ENCODE results near the gene ATP2B1. TPM values are rescaled to one million over a fixed set of nuclear protein-coding genes. Genes with fewer than 3 reads are reported as not detected.

ATP2B1 gene
- total and polyA plus RNA-seq, 2 of the 13 experiments (the other 11 are each of a cell fraction or from before 2014, with no cell fraction given): 12.1 to 60.2 TPM

DNA sequence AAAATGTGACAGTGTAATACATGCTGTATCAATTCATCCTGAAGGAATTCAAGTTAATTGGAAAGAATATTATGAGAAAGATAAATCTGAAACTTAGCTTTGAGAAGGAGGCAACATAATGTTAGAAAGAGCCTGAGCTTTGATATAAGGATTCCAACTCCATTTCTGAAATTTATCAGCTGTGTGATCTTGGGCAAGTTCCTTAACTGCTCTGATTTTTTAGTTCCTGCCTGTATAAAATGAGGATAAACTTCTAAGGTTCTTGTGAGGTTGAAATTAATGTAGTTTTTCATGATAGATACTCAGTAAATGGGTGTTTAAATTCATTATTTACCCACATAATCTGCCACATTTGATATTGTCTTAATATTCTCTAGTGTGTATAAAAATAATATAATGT is 14.6 kb upstream of the ATP2B1 start (continued):
- TF ChIP-seq, protein P1, sequence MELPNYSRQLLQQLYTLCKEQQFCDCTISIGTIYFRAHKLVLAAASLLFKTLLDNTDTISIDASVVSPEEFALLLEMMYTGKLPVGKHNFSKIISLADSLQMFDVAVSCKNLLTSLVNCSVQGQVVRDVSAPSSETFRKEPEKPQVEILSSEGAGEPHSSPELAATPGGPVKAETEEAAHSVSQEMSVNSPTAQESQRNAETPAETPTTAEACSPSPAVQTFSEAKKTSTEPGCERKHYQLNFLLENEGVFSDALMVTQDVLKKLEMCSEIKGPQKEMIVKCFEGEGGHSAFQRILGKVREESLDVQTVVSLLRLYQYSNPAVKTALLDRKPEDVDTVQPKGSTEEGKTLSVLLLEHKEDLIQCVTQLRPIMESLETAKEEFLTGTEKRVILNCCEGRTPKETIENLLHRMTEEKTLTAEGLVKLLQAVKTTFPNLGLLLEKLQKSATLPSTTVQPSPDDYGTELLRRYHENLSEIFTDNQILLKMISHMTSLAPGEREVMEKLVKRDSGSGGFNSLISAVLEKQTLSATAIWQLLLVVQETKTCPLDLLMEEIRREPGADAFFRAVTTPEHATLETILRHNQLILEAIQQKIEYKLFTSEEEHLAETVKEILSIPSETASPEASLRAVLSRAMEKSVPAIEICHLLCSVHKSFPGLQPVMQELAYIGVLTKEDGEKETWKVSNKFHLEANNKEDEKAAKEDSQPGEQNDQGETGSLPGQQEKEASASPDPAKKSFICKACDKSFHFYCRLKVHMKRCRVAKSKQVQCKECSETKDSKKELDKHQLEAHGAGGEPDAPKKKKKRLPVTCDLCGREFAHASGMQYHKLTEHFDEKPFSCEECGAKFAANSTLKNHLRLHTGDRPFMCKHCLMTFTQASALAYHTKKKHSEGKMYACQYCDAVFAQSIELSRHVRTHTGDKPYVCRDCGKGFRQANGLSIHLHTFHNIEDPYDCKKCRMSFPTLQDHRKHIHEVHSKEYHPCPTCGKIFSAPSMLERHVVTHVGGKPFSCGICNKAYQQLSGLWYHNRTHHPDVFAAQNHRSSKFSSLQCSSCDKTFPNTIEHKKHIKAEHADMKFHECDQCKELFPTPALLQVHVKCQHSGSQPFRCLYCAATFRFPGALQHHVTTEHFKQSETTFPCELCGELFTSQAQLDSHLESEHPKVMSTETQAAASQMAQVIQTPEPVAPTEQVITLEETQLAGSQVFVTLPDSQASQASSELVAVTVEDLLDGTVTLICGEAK (IDR thresholded peaks at IDR 0.05): no peak
- TF ChIP-seq, protein P1 (CRISPR knock-in tag; IDR thresholded peaks at IDR 0.05): no peak
- TF ChIP-seq ZNF292 (CRISPR knock-in tag; IDR thresholded peaks at IDR 0.05; ENCODE audit: borderline replicate concordance, low read depth) (no peak), ZNF354B (CRISPR knock-in tag; IDR thresholded peaks at IDR 0.05) (no peak), SOX5 (CRISPR knock-in tag; IDR thresholded peaks at IDR 0.05; ENCODE audit: borderline replicate concordance) (no peak), ZNF451 (CRISPR knock-in tag; IDR thresholded peaks at IDR 0.05) (no peak), ZNF430 (CRISPR knock-in tag; IDR thresholded peaks at IDR 0.05) (no peak), NFKBIZ (CRISPR knock-in tag; IDR thresholded peaks at IDR 0.05) (no peak)
